GM21381 (cell line): ENCODE measurements around the gene DHRS11.

ENCODE experiments used
- ATAC-seq: cut with Tn5 transposase; IDR thresholded peaks from one replicate; pipeline ENCODE4 v1.9.1; 2021; ENCODE audit warnings: mild to moderate bottlenecking, moderate library complexity; ENCODE audit not compliant: unreplicated experiment

Gene DHRS11

GRCh38 chr17:36647636-36648035, 56.0 kb downstream of the DHRS11 start:
- no peak for ATAC-seq

- ATAC-seq: no peak
These were observed 58.6 kb downstream of the DHRS11 start for GRCh38 chr17:36650096-36650775.
